Panc1 (cell line): ENCODE results near the gene ATXN7L3. TPM values are rescaled to one million over a fixed set of nuclear protein-coding genes. Genes with fewer than 3 reads are reported as not detected.

ENCODE experiments used
- ATAC-seq: fragments of 200-7000 bp; cut with Tn5 transposase; 2 replicates; pipeline ENCODE4 v1.9.1; 2020; ENCODE audit warnings: mild to moderate bottlenecking, moderate library complexity
- BruUV-seq: library from RNA; stranded (reverse); fragments of 400-500 nt; replicated peaks from 2 replicates; lab custom pipeline; 2021; lab: Mats Ljungman, UMichigan
- CTCF ChIA-PET: fragments of 300-600 bp; sonication (Branson Sonifier 250); formaldehyde crosslinking; loops from one replicate; lab custom pipeline; 2022; ENCODE audit warnings: antibody characterized with exemption; lab: Charles Lee
- POLR2A ChIA-PET: fragments of 300-600 bp; sonication (Branson Sonifier 250); formaldehyde crosslinking; loops from one replicate; lab custom pipeline; 2022; ENCODE audit warnings: antibody characterized with exemption; lab: Charles Lee
- DNase-seq: peaks from one replicate; pipeline ENCODE4 v3.0.0-alpha.2; 2010; ENCODE audit warnings: low read depth, low spot score
- H3K27ac ChIP-seq: 2 replicates; pipeline ENCODE4 v1.5.1; 2011; ENCODE audit warnings: mild to moderate bottlenecking, low read length, inconsistent platforms
- H3K27me3 ChIP-seq: fragments of 200-500 bp; sonication (Bioruptor generic); 2 replicates; pipeline ENCODE4 v1.6.0; 2014; ENCODE audit warnings: low read length, inconsistent platforms; ENCODE audit not compliant: control insufficient read depth, insufficient read depth
- H3K36me3 ChIP-seq: fragments of 200-500 bp; sonication (Bioruptor generic); 2 replicates; pipeline ENCODE4 v1.5.1; 2014; ENCODE audit warnings: inconsistent platforms, mild to moderate bottlenecking, low read length, moderate library complexity; ENCODE audit not compliant: control insufficient read depth, insufficient read depth
- H3K4me1 ChIP-seq: 2 replicates; pipeline ENCODE4 v1.5.1; 2011; ENCODE audit warnings: inconsistent platforms, mild to moderate bottlenecking, low read length, moderate library complexity; ENCODE audit not compliant: control insufficient read depth, insufficient read depth
- H3K4me3 ChIP-seq, 2 experiments: 2 replicates each; pipeline ENCODE4 v1.5.1; 2011 to 2012; ENCODE audit warnings: low read depth in 2 of 2, low read length in 2 of 2, mild to moderate bottlenecking in 2 of 2, inconsistent platforms in 1 of 2, moderate library complexity in 1 of 2
- H3K9me3 ChIP-seq: fragments of 200-500 bp; sonication (Bioruptor generic); 2 replicates; pipeline ENCODE4 v1.5.1; 2014; ENCODE audit warnings: low read depth, mild to moderate bottlenecking, inconsistent platforms, low read length, moderate library complexity; ENCODE audit not compliant: control insufficient read depth, insufficient read depth
- POLR2AphosphoS5 ChIP-seq: IDR thresholded peaks from 2 replicates; pipeline ENCODE4 v1.6.1; 2012; ENCODE audit warnings: mild to moderate bottlenecking, low read depth, low read length, moderate library complexity
- SIN3A ChIP-seq: IDR thresholded peaks from 2 replicates; pipeline ENCODE4 v1.6.1; 2012; ENCODE audit warnings: low read depth, mild to moderate bottlenecking, low read length, moderate library complexity, borderline replicate concordance; ENCODE audit not compliant: insufficient read depth
- TCF7L2 ChIP-seq: IDR thresholded peaks from 2 replicates; pipeline ENCODE4 v1.6.1; 2011; ENCODE audit warnings: mild to moderate bottlenecking, low read depth, low read length, inconsistent platforms
- in situ Hi-C: cut with HindIII; loops from 2 replicates; pipeline ENCODE4 v1.10.0; 2016; ENCODE audit warnings: low sequenced_read_pairs, low pct_unique_long_range_greater_than_20kb
- intact Hi-C: fragments of 100-400 bp; cut with micrococcal nuclease; formaldehyde crosslinking; loops from one replicate; pipeline ENCODE4 v1.10.0; 2022; ENCODE audit not compliant: unreplicated experiment
- total RNA-seq: library from RNA; stranded (reverse); gene quantifications from one replicate; pipeline ENCODE4 v1.2.1, GENCODE V29; 2021; ENCODE audit not compliant: unreplicated experiment
- TF ChIP-seq, protein P1 (sequence below), 2 experiments: IDR thresholded peaks; 2 replicates each; pipeline ENCODE4 v1.6.1; 2011 to 2012; ENCODE audit warnings: low read depth in 2 of 2, control low read depth in 1 of 2, low read length in 1 of 2, mild to moderate bottlenecking in 1 of 2, moderate library complexity in 1 of 2; ENCODE audit not compliant: insufficient read depth in 1 of 2
- TF ChIP-seq, protein P2 (sequence below): fragments of 450-650 bp; IDR thresholded peaks from 2 replicates; pipeline ENCODE4 v1.5.1; 2017; ENCODE audit warnings: mild to moderate bottlenecking

Gene ATXN7L3
- total RNA-seq, 1 experiment from 2014 or later, result 69.8 TPM

DNA sequence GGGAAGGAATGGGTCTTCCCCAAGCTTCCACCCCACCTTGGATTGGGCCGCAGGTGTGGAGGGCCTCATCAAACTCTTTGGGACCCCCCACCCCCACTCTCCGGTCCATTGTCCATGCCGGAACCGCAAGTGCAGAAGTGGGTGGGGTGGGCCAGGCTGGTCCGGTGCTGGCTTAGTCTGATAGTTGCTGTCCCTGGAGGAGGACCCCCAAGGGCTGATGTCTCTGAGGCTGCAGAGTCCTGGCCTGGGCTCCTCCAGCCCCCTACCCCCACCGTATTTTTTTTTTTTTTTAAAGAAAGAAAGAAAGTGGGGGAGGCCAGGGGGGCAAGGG lies 7.1 kb upstream of the ATXN7L3 start:
- H3K36me3 ChIP-seq, result 0 out of 2 replicates have a peak, but pooled peaks cover 2% of the 10 kb centered on the region
- in situ Hi-C loops (no loop called here), intact Hi-C loops (no loop called here)
- ChIA-PET POLR2A (interaction anchor here (0.5 kb wide), 1 partner anchor 141 kb away, joined by 3 read pairs; no protein-coding TSS in a partner anchor), CTCF (no interaction called here)
- no peak overlapping the region for H3K4me3 ChIP-seq
- H3K27ac ChIP-seq, result no peak overlapping the region
- TF ChIP-seq, protein P1, sequence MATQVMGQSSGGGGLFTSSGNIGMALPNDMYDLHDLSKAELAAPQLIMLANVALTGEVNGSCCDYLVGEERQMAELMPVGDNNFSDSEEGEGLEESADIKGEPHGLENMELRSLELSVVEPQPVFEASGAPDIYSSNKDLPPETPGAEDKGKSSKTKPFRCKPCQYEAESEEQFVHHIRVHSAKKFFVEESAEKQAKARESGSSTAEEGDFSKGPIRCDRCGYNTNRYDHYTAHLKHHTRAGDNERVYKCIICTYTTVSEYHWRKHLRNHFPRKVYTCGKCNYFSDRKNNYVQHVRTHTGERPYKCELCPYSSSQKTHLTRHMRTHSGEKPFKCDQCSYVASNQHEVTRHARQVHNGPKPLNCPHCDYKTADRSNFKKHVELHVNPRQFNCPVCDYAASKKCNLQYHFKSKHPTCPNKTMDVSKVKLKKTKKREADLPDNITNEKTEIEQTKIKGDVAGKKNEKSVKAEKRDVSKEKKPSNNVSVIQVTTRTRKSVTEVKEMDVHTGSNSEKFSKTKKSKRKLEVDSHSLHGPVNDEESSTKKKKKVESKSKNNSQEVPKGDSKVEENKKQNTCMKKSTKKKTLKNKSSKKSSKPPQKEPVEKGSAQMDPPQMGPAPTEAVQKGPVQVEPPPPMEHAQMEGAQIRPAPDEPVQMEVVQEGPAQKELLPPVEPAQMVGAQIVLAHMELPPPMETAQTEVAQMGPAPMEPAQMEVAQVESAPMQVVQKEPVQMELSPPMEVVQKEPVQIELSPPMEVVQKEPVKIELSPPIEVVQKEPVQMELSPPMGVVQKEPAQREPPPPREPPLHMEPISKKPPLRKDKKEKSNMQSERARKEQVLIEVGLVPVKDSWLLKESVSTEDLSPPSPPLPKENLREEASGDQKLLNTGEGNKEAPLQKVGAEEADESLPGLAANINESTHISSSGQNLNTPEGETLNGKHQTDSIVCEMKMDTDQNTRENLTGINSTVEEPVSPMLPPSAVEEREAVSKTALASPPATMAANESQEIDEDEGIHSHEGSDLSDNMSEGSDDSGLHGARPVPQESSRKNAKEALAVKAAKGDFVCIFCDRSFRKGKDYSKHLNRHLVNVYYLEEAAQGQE (IDR thresholded peaks at IDR 0.05; ENCODE audit: insufficient read depth in 1 of 2, low read depth in 2 of 2, low read length in 1 of 2), result no peak
- TF ChIP-seq POLR2AphosphoS5, result no peak
- no peak for TF ChIP-seq TCF7L2
- TF ChIP-seq SIN3A, result no peak
- TF ChIP-seq, protein P2, sequence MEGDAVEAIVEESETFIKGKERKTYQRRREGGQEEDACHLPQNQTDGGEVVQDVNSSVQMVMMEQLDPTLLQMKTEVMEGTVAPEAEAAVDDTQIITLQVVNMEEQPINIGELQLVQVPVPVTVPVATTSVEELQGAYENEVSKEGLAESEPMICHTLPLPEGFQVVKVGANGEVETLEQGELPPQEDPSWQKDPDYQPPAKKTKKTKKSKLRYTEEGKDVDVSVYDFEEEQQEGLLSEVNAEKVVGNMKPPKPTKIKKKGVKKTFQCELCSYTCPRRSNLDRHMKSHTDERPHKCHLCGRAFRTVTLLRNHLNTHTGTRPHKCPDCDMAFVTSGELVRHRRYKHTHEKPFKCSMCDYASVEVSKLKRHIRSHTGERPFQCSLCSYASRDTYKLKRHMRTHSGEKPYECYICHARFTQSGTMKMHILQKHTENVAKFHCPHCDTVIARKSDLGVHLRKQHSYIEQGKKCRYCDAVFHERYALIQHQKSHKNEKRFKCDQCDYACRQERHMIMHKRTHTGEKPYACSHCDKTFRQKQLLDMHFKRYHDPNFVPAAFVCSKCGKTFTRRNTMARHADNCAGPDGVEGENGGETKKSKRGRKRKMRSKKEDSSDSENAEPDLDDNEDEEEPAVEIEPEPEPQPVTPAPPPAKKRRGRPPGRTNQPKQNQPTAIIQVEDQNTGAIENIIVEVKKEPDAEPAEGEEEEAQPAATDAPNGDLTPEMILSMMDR, result no peak
- H3K9me3 ChIP-seq, result no peaks in the 10 kb centered on the region
- ATAC-seq (no peak), DNase-seq (no peak)
- peaks cover 17% of the 10 kb centered on the region for H3K4me1 ChIP-seq
- H3K27me3 ChIP-seq, result no peaks in the 10 kb centered on the region
- BruUV-seq, result no TSS peak

DNA sequence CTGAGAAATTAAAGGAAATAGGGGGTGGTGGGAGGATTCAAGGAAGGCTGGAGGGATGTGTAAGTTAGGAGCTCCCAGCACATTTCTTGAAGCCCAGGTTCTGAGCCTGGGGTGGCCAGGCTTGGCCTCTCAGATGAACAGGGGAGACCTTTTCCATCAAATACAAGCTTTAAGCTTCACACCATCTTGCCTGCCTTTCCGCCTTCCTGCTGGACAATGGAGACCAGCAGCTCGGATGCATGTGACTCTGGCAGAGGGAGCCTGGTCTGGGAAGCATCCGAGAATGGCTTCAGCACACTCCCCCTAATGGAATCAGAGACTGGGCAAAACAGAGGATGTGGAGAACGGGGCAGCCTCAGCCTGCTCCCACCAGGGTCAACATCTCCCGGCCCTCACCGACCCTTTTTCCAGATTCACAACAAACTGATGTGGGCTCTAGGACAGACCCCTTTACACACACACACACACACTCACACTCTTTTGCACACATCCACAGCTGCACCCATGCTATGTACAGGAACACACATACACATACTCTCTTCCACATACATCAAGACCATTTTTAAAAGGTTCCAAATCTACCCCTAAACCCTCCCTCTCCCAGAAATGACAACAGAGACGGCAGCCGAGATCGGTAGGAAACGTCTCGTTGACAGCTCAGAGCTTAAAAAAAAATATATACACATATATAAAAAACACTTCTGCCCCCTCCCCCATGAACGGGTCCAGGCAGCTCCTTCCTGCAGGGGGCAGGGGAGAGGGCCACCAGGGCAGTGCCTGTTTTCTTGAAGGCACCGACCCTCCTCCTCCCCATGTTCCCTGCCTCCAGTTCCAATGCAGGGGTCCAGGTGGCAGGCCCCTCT lies 6.5 kb upstream of the ATXN7L3 start:
- Histone ChIP-seq H3K27ac (no peak overlapping the region), H3K9me3 (no peaks in the 10 kb centered on the region), H3K36me3 (0 out of 2 replicates have a peak, but pooled peaks cover 2% of the 10 kb centered on the region), H3K4me3 (no peak overlapping the region), H3K27me3 (no peaks in the 10 kb centered on the region), H3K4me1 (peaks cover 17% of the 10 kb centered on the region)
- ATAC-seq, result no peak
- no TSS peak for BruUV-seq
- POLR2A ChIA-PET, result interaction anchor here (0.5 kb wide), 1 partner anchor 141 kb away, joined by 3 read pairs; no protein-coding TSS in a partner anchor
- in situ Hi-C loops (no loop called here), intact Hi-C loops (no loop called here)
- TF ChIP-seq POLR2AphosphoS5, result no peak
- TF ChIP-seq, protein P2, result peak; percentile 39
- CTCF ChIA-PET, result interaction anchor here (0.5 to 0.6 kb wide), 2 partner anchors 100 to 531 kb away, joined by 3 to 4 read pairs; no protein-coding TSS in a partner anchor
- DNase-seq, result no peak
